Measurements from ENCODE around the gene UBXN1. TPM values are rescaled to one million over a fixed set of nuclear protein-coding genes. Genes with fewer than 3 reads are reported as not detected.

The UBXN1 gene
- total RNA-seq, 2 donors from 2014 or later = 77.4 to 116 TPM

DNA sequence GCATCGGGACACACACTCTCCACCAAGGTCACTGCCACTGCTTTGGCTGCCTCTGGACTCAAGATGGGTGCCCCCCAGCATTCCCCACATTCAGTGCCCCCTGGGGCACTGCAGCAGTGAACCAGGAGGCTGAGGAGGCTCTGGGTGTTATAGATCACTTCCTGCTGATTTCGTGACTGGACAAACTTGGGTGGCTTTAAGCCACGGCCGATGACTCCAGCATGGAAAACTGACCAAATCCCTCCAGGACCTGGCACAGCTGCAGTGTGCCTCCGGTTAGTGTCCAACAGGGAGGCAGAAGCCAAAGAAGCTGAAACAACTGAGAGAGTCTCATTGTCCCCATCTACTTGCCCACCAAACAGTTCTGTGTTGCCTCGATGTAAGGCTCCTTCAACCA is 31.3 kb downstream of the UBXN1 start:
- Histone ChIP-seq H3K9me3 (no peaks in the 10 kb centered on the region), H3K27ac (no peak overlapping the region), H3K36me3 (peaks cover 27% of the 10 kb centered on the region), H3K4me3 (no peak overlapping the region), H3K4me1 (peaks cover 0 to 41% of the 10 kb centered on the region in 2 donors), H3K27me3 (no peaks in the 10 kb centered on the region)
- TF ChIP-seq, protein P1, sequence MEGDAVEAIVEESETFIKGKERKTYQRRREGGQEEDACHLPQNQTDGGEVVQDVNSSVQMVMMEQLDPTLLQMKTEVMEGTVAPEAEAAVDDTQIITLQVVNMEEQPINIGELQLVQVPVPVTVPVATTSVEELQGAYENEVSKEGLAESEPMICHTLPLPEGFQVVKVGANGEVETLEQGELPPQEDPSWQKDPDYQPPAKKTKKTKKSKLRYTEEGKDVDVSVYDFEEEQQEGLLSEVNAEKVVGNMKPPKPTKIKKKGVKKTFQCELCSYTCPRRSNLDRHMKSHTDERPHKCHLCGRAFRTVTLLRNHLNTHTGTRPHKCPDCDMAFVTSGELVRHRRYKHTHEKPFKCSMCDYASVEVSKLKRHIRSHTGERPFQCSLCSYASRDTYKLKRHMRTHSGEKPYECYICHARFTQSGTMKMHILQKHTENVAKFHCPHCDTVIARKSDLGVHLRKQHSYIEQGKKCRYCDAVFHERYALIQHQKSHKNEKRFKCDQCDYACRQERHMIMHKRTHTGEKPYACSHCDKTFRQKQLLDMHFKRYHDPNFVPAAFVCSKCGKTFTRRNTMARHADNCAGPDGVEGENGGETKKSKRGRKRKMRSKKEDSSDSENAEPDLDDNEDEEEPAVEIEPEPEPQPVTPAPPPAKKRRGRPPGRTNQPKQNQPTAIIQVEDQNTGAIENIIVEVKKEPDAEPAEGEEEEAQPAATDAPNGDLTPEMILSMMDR (IDR thresholded peaks at IDR 0.05) = no peak
- no peak for DNase-seq (ENCODE audit: low spot score)

DNA sequence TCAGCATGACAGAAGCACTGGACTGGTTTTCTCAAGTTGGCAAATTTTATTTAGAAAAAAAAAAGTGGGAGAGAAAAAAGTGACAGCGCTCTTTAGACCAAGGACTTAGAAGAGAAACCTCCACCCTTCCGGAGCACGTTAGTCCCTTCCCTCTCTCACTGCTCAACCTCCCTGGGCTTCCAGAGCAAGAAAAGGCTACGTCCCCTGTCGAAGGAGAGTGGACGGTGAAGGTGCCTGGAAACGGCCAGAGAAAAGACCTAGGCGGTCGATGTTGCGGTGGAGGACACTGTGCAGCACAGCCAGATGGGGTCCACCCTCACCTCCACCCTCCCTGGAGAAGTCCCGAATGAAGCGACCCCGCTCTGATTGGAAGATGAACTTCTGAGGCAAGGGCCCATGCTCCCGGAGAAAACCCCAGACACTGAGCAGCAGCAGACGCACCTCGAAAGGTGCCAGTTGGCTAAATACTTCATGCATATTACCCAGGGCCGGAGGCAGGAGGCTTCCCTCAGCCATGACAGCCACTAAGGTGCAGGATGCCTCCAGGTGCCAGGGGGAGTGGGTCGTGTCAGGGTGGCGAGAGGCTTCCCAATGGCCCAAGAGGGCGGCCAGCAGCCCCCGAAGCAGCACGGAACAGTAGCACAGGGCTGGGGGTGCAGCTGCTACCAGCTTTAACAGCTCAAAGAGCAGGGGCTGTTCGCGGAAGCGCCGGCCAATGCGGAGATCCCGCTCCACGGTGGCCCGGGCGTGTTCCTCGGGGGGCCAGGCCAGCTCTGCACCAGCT is 31.9 kb downstream of the UBXN1 start:
- Histone ChIP-seq H3K4me3 (peak overlapping the region in 1 of 2 donors; percentile 78), H3K4me1 (peaks cover 0 to 36% of the 10 kb centered on the region in 2 donors), H3K27me3 (no peaks in the 10 kb centered on the region), H3K9me3 (no peaks in the 10 kb centered on the region), H3K27ac (no peak overlapping the region), H3K36me3 (peaks cover 30% of the 10 kb centered on the region)
- TF ChIP-seq, protein P1 (IDR thresholded peaks at IDR 0.05) = no peak
- DNase-seq (ENCODE audit: low spot score) = no peak

DNA sequence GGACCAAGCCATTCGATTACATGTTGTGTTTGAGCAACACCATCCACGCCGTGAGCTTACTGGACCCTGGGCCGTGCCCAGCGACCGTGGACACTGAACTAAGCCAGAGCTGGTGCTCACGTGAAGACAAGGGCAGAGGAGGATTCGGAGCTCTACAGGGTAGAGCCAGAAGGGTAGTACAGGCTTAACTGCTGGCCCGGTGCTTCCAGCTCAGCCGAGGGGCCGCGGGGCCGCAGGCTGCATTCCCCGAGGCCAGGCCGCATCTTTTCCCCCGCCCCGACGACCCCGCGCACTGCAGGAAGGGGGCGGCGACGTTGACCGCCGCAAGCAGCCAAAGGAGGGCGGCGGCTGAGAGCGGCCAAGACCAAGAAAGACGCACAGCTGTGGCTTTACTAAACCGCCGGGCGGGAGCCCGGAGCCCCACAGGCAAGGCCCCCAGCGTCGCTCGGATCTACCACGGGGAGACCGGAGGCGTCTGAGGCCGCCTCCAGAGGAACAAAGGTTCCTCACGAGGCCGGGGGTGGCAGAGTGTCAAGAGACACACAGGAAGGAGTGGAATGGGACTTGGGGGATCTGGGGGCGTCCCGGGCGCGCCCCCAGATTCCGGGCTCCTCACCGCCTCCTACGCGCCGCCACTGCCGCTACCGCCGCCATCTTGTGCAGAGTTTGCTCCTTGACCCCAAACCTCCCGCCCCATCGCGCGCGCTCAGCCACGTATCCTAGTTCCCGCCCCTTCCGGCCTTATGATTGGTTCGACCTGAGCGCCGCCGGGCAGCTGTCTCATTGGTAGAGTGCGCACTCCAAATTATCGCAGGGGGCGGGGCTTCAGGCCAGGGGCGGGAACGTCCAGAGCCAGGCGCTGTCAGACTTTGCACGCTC is 32.7 kb downstream of the UBXN1 start, which contains the start of gene GANAB:
Gene GANAB, minus strand, starts transcription at position 668 of the 879 bp plus-strand sequence. Its CDS starts 14 bp downstream, at position 654.
- peak; percentile 99 for DNase-seq (ENCODE audit: low spot score)
- Histone ChIP-seq H3K36me3 (peaks cover 30% of the 10 kb centered on the region), H3K4me1 (peaks cover 0 to 27% of the 10 kb centered on the region in 2 donors), H3K9me3 (no peaks in the 10 kb centered on the region), H3K27me3 (no peaks in the 10 kb centered on the region), H3K4me3 (peak within 1 kb of the TSS; percentile 78 to 81), H3K27ac (peak within 1 kb of the TSS; percentile 85 to 86)
- TF ChIP-seq, protein P1 (IDR thresholded peaks at IDR 0.05) = peak in 1 of 2 donors; percentile 19

DNA sequence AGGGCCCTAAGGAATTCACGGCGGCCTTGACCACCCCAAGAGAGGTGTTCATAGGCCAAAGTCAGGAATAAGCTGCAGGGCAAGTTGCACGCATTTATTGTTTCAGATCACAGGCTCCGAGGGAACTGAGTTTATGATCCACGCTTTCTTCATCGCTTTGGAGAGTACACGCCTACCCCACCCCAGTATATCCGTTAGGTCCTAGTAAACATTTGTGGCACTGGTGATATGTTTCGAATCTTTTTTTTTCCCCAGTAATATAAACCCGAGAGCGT is 33.3 kb downstream of the UBXN1 start:
- H3K27me3 ChIP-seq = no peaks in the 10 kb centered on the region
- no peak for DNase-seq (ENCODE audit: low spot score)
- TF ChIP-seq, protein P1 (IDR thresholded peaks at IDR 0.05) = no peak
- no peaks in the 10 kb centered on the region for H3K9me3 ChIP-seq
- peaks cover 30% of the 10 kb centered on the region for H3K36me3 ChIP-seq
- H3K4me3 ChIP-seq = peak overlapping the region; percentile 78 to 81
- H3K27ac ChIP-seq = peak overlapping the region; percentile 85 to 86
- peaks cover 0 to 27% of the 10 kb centered on the region in 2 donors for H3K4me1 ChIP-seq

DNA sequence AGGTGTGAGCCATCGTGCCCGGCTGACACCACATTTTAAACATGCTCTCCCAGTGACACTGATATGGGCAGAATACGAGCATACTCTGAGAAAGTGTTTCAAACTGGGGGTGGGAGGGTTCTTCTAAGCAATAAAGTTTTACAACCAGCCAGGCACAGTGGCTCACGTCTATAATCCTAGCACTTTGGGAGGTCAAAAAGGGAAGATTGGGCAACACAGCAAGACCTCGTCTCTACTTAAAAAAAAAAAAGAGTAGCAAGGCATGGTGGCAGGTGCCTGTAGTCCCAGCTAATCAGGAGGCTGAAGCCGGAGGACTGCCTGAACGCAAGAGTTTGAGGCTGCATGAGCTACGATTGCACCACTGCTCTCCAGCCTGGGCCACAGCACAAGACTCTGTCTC is 34.7 kb downstream of the UBXN1 start:
- Histone ChIP-seq H3K36me3 (peaks cover 27% of the 10 kb centered on the region), H3K4me3 (no peak overlapping the region), H3K9me3 (no peaks in the 10 kb centered on the region), H3K27ac (no peak overlapping the region), H3K4me1 (peaks cover 0 to 27% of the 10 kb centered on the region in 2 donors), H3K27me3 (no peaks in the 10 kb centered on the region)
- TF ChIP-seq, protein P1 (IDR thresholded peaks at IDR 0.05) = no peak
- DNase-seq (ENCODE audit: low spot score) = no peak
